ENCODE results near the gene GP5. TPM values are rescaled to one million over a fixed set of nuclear protein-coding genes. Genes with fewer than 3 reads are reported as not detected.

The GP5 gene
- total RNA-seq, 1 donor from 2014 or later: not detected

DNA sequence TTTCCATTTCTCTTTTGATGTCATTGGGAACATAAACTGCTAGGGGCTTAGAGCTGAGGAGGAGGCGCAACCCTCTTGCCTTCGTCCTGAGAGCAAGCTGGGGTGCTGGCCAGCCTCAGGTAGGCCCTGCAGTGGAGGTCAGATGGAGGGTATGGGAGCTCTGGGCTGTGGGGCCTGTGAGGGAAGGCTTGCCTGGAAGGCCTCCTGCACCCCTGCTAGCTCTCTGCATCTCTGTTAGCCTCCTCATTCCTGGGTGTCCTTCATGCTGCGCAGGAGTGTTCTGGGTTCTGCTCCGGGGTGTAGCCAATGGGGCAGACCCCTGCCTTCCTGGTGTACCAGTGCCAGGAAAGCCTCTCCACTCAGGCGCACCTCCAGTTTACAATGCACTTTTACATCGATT lies 11.8 kb downstream of the GP5 start:
- Histone ChIP-seq H3K36me3 (no peaks in the 10 kb centered on the region), H3K4me3 (no peak overlapping the region), H3K4me1 (no peaks in the 10 kb centered on the region), H3K27me3 (ENCODE audit: low read depth) (peaks cover 47% of the 10 kb centered on the region), H3K27ac (replicated peaks) (no peak overlapping the region), H3K9me3 (replicated peaks) (peaks cover 15% of the 10 kb centered on the region)
- intact Hi-C loops (cut with micrococcal nuclease): no loop called here
- TF ChIP-seq, protein P1, sequence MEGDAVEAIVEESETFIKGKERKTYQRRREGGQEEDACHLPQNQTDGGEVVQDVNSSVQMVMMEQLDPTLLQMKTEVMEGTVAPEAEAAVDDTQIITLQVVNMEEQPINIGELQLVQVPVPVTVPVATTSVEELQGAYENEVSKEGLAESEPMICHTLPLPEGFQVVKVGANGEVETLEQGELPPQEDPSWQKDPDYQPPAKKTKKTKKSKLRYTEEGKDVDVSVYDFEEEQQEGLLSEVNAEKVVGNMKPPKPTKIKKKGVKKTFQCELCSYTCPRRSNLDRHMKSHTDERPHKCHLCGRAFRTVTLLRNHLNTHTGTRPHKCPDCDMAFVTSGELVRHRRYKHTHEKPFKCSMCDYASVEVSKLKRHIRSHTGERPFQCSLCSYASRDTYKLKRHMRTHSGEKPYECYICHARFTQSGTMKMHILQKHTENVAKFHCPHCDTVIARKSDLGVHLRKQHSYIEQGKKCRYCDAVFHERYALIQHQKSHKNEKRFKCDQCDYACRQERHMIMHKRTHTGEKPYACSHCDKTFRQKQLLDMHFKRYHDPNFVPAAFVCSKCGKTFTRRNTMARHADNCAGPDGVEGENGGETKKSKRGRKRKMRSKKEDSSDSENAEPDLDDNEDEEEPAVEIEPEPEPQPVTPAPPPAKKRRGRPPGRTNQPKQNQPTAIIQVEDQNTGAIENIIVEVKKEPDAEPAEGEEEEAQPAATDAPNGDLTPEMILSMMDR (IDR thresholded peaks at IDR 0.05; ENCODE audit: borderline replicate concordance): no peak
- no peak for DNase-seq

- no peaks in the 10 kb centered on the region for H3K36me3 ChIP-seq
- H3K4me3 ChIP-seq: no peak overlapping the region
- TF ChIP-seq, protein P1 (IDR thresholded peaks at IDR 0.05; ENCODE audit: borderline replicate concordance): no peak
- H3K27me3 ChIP-seq (ENCODE audit: low read depth): peaks cover 43% of the 10 kb centered on the region
- peaks cover 15% of the 10 kb centered on the region for H3K9me3 ChIP-seq (replicated peaks)
- H3K4me1 ChIP-seq: no peaks in the 10 kb centered on the region
- intact Hi-C loops (cut with micrococcal nuclease): no loop called here
- H3K27ac ChIP-seq (replicated peaks): no peak overlapping the region
- DNase-seq: no peak
These were observed 12.4 kb downstream of the GP5 start for GRCh38 chr3:194386648-194387047.

DNA sequence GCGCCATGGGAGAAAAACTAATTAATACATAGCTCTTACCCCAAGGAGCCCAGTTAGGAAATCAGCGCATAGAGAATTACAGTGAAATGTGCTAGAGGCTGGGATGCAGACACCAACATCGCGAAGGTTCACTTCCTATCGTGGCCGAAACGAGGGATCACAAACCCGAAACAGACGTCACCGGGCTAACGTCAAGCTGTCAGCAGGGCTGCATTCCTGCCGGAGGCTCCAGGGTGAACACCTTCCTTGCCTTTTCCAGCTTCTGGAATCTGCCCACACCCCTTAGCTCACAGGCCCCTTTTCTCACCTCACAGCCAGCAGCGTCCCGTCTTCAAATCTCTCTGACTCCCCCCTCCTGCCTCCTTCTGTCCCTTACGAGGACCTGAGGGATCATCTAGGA lies 13.0 kb downstream of the GP5 start:
- Histone ChIP-seq H3K27ac (replicated peaks) (no peak overlapping the region), H3K27me3 (ENCODE audit: low read depth) (peaks cover 45% of the 10 kb centered on the region), H3K9me3 (replicated peaks) (peaks cover 9% of the 10 kb centered on the region), H3K4me1 (no peaks in the 10 kb centered on the region), H3K36me3 (no peaks in the 10 kb centered on the region), H3K4me3 (no peak overlapping the region)
- no peak for DNase-seq
- intact Hi-C loops (cut with micrococcal nuclease): no loop called here
- TF ChIP-seq, protein P1 (IDR thresholded peaks at IDR 0.05; ENCODE audit: borderline replicate concordance): no peak

DNA sequence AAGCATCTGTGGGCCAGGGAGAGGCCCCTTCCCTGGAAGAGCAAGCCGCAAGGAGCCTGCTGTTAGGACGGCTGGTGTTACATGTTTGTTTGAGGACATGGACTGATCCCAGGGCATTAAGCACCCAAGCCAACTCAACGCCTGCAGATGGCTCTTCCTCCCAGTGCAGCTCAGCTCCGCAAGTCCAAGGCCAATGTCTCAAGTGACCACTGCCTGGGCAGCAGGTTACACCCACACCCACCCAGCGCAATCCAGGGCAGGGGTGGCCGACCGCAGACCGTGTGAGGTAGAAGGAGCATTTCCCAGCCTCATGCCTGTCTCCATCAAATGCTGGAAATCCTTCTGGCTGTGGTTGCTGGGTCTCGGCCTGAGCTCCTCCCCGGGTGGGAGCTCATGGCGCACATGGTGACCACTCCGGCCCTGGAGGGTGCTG lies 14.5 kb downstream of the GP5 start:
- H3K4me1 ChIP-seq: no peaks in the 10 kb centered on the region
- no peak overlapping the region for H3K27ac ChIP-seq (replicated peaks)
- no peaks in the 10 kb centered on the region for H3K9me3 ChIP-seq (replicated peaks)
- TF ChIP-seq, protein P1 (IDR thresholded peaks at IDR 0.05; ENCODE audit: borderline replicate concordance): no peak
- no peaks in the 10 kb centered on the region for H3K36me3 ChIP-seq
- H3K4me3 ChIP-seq: no peak overlapping the region
- intact Hi-C loops (cut with micrococcal nuclease): no loop called here
- DNase-seq: no peak
- peaks cover 57% of the 10 kb centered on the region for H3K27me3 ChIP-seq (ENCODE audit: low read depth)

DNA sequence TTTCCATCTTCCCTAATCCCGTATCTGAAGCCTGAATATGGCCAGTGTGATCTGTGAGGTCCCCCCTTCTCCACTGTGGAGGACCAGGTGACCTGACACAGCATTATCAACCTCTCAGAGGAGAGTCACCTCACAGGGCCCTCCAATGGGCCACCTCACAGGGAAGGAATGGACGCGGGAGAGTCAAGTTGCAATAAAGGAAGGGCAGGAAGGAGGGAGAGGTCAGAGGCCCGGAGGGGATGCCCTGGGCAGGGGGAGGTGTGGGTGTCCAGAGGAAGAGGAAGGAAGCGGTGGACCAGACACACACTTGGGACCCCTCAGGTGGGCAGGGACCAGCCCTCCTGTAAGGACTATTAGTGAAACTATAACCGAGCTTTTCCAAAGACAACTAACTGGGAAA lies 14.9 kb downstream of the GP5 start:
- Histone ChIP-seq H3K27ac (replicated peaks) (no peak overlapping the region), H3K4me1 (no peaks in the 10 kb centered on the region), H3K27me3 (ENCODE audit: low read depth) (peaks cover 61% of the 10 kb centered on the region), H3K9me3 (replicated peaks) (no peaks in the 10 kb centered on the region), H3K4me3 (no peak overlapping the region), H3K36me3 (no peaks in the 10 kb centered on the region)
- DNase-seq: no peak
- intact Hi-C loops (cut with micrococcal nuclease): no loop called here
- TF ChIP-seq, protein P1 (IDR thresholded peaks at IDR 0.05; ENCODE audit: borderline replicate concordance): no peak
